ENCODE results near the gene PRPF38B.

PRPF38B gene, protein sequence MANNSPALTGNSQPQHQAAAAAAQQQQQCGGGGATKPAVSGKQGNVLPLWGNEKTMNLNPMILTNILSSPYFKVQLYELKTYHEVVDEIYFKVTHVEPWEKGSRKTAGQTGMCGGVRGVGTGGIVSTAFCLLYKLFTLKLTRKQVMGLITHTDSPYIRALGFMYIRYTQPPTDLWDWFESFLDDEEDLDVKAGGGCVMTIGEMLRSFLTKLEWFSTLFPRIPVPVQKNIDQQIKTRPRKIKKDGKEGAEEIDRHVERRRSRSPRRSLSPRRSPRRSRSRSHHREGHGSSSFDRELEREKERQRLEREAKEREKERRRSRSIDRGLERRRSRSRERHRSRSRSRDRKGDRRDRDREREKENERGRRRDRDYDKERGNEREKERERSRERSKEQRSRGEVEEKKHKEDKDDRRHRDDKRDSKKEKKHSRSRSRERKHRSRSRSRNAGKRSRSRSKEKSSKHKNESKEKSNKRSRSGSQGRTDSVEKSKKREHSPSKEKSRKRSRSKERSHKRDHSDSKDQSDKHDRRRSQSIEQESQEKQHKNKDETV

GRCh38 chr1:108691942-108692723, at the start of gene PRPF38B:
PRPF38B (plus strand) TSS chr1:108692310; CDS start chr1:108692592, 282 bp downstream.
- Histone ChIP-seq H3K27me3 (no peaks in the 10 kb centered on the region), H3K4me1 (peaks cover 23% of the 10 kb centered on the region), H3K9ac (peak within 1 kb of the TSS; percentile 90), H3K4me3 (peak within 1 kb of the TSS; percentile 89), H3K4me2 (peak within 1 kb of the TSS; percentile 91), H3K36me3 (peaks cover 16% of the 10 kb centered on the region), H3K27ac (peak within 1 kb of the TSS; percentile 95), H3K9me3 (no peaks in the 10 kb centered on the region), H4K20me1 (peaks cover 40% of the 10 kb centered on the region)
- no peak for TF ChIP-seq Cebpa-rat (IDR thresholded peaks at IDR 0.05)

GRCh38 chr1:108643492-108644335, 48.4 kb upstream of the PRPF38B start:
- Histone ChIP-seq H3K9me3 (peaks cover 16% of the 10 kb centered on the region; the same call in 1 of the 2 replicates), H3K4me2 (no peak overlapping the region), H3K4me1 (peaks cover 30% of the 10 kb centered on the region), H3K9ac (no peak overlapping the region), H3K4me3 (no peak overlapping the region), H3K27me3 (no peaks in the 10 kb centered on the region), H4K20me1 (no peaks in the 10 kb centered on the region), H3K36me3 (peaks cover 7% of the 10 kb centered on the region; the same call in 1 of the 2 replicates), H3K27ac (no peak overlapping the region)
- TF ChIP-seq Cebpa-rat (IDR thresholded peaks at IDR 0.05): no peak

DNA sequence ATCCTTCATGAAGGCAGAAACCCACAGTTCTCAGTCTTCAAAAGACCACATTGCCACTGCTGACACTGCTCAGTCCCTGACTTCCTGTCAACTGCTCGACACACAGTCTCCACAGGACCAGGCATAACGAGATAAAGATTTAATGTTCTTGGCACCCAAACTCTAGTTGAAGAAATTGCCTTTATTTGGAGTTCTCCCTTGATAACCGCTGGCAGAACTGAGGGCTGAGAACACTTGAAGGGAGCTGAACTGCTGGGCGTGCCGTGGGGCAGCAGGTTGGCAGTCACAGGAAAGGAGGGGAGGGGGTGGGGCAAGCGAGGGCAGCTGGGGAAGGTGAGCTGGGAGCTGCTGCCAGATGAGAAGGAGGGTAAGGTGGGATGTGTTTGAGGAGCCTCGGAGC, 47.1 kb upstream of the PRPF38B start:
- Histone ChIP-seq H3K9me3 (peaks cover 17% of the 10 kb centered on the region; the same call in 1 of the 2 replicates), H3K4me3 (no peak overlapping the region), H4K20me1 (no peaks in the 10 kb centered on the region), H3K27ac (no peak overlapping the region), H3K27me3 (no peaks in the 10 kb centered on the region), H3K9ac (no peak overlapping the region), H3K36me3 (peaks cover 9% of the 10 kb centered on the region), H3K4me2 (no peak overlapping the region), H3K4me1 (peaks cover 26% of the 10 kb centered on the region)
- TF ChIP-seq Cebpa-rat (IDR thresholded peaks at IDR 0.05): no peak

DNA sequence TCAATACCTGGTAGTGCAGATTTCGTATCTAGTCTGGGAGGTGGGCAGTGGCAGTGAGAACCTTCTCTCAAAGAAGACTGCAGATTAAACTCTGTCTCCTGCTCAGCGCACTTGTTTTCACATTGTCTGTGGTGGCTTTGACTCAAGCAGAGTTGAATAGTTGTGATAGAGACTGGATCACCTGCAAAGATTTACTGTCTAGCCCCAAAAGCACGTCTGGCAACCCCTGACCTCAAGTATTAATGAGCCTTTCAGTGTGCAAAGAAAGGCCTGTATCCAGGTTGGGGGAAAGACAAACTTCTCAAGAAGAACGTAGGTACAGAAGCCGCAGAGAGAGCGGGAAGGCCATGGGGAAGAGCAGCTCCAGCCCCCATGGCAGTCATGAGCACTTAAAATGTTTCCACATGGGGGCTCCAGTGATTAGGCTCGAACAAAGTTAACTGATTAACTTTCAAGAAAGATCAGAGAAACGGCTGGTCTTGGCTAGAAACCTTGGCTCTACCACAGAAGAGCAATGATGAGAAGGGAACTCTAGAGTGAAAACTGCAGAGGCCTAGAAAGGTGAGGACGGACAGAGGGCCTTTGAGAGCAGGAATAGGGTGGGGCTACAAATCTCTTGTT, 46.4 kb upstream of the PRPF38B start:
- no peaks in the 10 kb centered on the region for H4K20me1 ChIP-seq
- no peak overlapping the region for H3K9ac ChIP-seq
- no peak for TF ChIP-seq Cebpa-rat (IDR thresholded peaks at IDR 0.05)
- H3K36me3 ChIP-seq: peaks cover 10% of the 10 kb centered on the region
- H3K27ac ChIP-seq: 0 out of 2 replicates have a peak overlapping the region, but pooled peaks have one; percentile 66
- H3K4me2 ChIP-seq: no peak overlapping the region
- H3K4me3 ChIP-seq: no peak overlapping the region
- H3K4me1 ChIP-seq: peaks cover 24% of the 10 kb centered on the region
- H3K27me3 ChIP-seq: no peaks in the 10 kb centered on the region
- H3K9me3 ChIP-seq: peaks cover 17% of the 10 kb centered on the region; the same call in 1 of the 2 replicates

- Histone ChIP-seq H3K27me3 (no peaks in the 10 kb centered on the region), H3K9me3 (peaks cover 17% of the 10 kb centered on the region; the same call in 1 of the 2 replicates), H3K27ac (peak overlapping the region; percentile 66), H3K4me1 (peaks cover 24% of the 10 kb centered on the region), H3K4me3 (no peak overlapping the region), H3K4me2 (peak overlapping the region; percentile 39; the same call in 1 of the 2 replicates), H4K20me1 (no peaks in the 10 kb centered on the region), H3K36me3 (peaks cover 12% of the 10 kb centered on the region), H3K9ac (no peak overlapping the region)
- TF ChIP-seq Cebpa-rat (IDR thresholded peaks at IDR 0.05): no peak
Measured at GRCh38 chr1:108646265-108646647, 45.9 kb upstream of the PRPF38B start.

DNA sequence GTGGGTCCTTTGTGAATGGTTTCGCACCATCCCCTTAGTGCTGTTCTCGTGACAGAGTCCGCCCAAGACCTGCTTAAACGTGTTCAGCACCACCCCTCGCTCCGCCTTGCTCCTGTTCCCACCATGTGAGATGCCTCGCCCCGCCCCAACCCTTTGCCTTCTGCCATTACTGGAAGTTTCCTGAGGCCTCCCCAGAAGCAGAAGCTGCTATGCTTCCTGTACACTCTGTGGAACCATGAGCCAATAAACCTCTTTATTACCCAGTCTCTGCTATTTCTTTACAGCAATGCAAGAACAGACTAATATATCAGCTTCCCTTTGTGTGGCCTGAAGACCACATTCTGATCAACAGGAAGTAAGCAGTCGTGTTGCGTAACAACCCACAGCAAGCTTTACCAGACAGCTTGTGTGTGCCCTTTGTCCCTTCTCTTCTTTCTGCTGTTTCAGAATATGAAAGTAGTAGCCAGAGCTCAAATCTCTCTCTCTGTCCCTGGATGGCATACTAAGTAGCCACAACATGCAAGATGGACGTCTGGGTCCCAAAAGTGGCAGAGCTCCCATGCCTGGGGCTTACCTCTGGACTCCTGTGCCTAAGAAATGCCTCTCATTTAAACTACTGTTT, 45.4 kb upstream of the PRPF38B start:
- H3K27ac ChIP-seq: peak overlapping the region; percentile 66
- peak overlapping the region; percentile 32; the same call in 1 of the 2 replicates for H3K9ac ChIP-seq
- no peak overlapping the region for H3K4me3 ChIP-seq
- no peaks in the 10 kb centered on the region for H3K27me3 ChIP-seq
- H3K4me1 ChIP-seq: peaks cover 24% of the 10 kb centered on the region
- H4K20me1 ChIP-seq: no peaks in the 10 kb centered on the region
- peak; percentile 99 for TF ChIP-seq Cebpa-rat (IDR thresholded peaks at IDR 0.05)
- peaks cover 12% of the 10 kb centered on the region for H3K36me3 ChIP-seq
- H3K4me2 ChIP-seq: peak overlapping the region; percentile 39
- H3K9me3 ChIP-seq: peaks cover 20% of the 10 kb centered on the region

- H3K9ac ChIP-seq: no peak overlapping the region
- peaks cover 19% of the 10 kb centered on the region for H3K9me3 ChIP-seq
- H3K4me2 ChIP-seq: no peak overlapping the region
- peaks cover 12% of the 10 kb centered on the region for H3K36me3 ChIP-seq
- TF ChIP-seq Cebpa-rat (IDR thresholded peaks at IDR 0.05): no peak
- H3K27ac ChIP-seq: no peak overlapping the region
- no peaks in the 10 kb centered on the region for H4K20me1 ChIP-seq
- no peaks in the 10 kb centered on the region for H3K27me3 ChIP-seq
- H3K4me1 ChIP-seq: no peaks in the 10 kb centered on the region
- H3K4me3 ChIP-seq: no peak overlapping the region
Measured at GRCh38 chr1:108653431-108654105, 38.5 kb upstream of the PRPF38B start.
